Peyer's patch (tissue), 4 donors: ENCODE results near the gene KLF11. TPM values are rescaled to one million over a fixed set of nuclear protein-coding genes. Genes with fewer than 3 reads are reported as not detected.

Experiments
- DNase-seq, 3 donors: peaks; one replicate each; pipeline ENCODE4 v3.0.0-alpha.2; 2017 to 2019
- H3K27ac ChIP-seq, 4 donors: fragments of 200-600 bp; sonication (generic); one replicate each; pipeline ENCODE4 v1.5.1; 2016 to 2019
- H3K27me3 ChIP-seq, 2 donors: fragments of 200-600 bp; sonication (generic); one replicate each; pipeline ENCODE4 v1.5.1; 2019
- H3K36me3 ChIP-seq, 3 donors: fragments of 200-600 bp; sonication (generic); one replicate each; pipeline ENCODE4 v1.5.1; 2016 to 2019
- H3K4me1 ChIP-seq, 4 donors: fragments of 200-600 bp; sonication (generic); one replicate each; pipeline ENCODE4 v1.5.1; 2016 to 2019
- H3K4me3 ChIP-seq, 4 donors: fragments of 200-600 bp; sonication (generic); 1 replicate in 3 of 4; 2 replicates in 1 of 4; pipeline ENCODE4 v1.5.1; 2016 to 2019; ENCODE audit warnings: mild to moderate bottlenecking in 1 of 4
- H3K9me3 ChIP-seq, 4 donors: fragments of 200-600 bp; sonication (generic); one replicate each; pipeline ENCODE4 v1.5.1; 2016 to 2019; ENCODE audit warnings: mild to moderate bottlenecking in 1 of 4
- CTCF ChIP-seq, 6 experiments: fragments of 450-650 bp in 4 of 6; fragments of 200-600 bp in 2 of 6; sonication (generic) in 1 of 6; IDR thresholded peaks; one replicate each; pipeline ENCODE4 v1.5.1; 2017 to 2019; ENCODE audit warnings: antibody characterized with exemption in 6 of 6, mild to moderate bottlenecking in 3 of 6, moderate library complexity in 1 of 6
- POLR2A ChIP-seq, 2 donors: fragments of 450-650 bp; IDR thresholded peaks; one replicate each; pipeline ENCODE4 v1.5.1; 2017; ENCODE audit warnings: antibody characterized with exemption in 2 of 2, mild to moderate bottlenecking in 2 of 2, moderate library complexity in 2 of 2
- total RNA-seq, 4 donors: library from RNA; depleted of rRNA; stranded (reverse); fragments of >200 nt; gene quantifications; one replicate each; pipeline ENCODE4 v1.1.0, GENCODE V29; 2016

KLF11 gene
- total RNA-seq, 4 donors from 2014 or later: 4.0 to 17.3 (median 11.5) TPM

GRCh38 chr2:10006236-10007161 lies 36.9 kb upstream of the KLF11 start:
- Histone ChIP-seq H3K36me3 (no peaks in the 10 kb centered on the region), H3K27ac (peak overlapping the region in 1 of 4 donors; percentile 11), H3K4me3 (no peak overlapping the region), H3K9me3 (no peaks in the 10 kb centered on the region), H3K4me1 (peaks cover 0 to 17% (median 0%) of the 10 kb centered on the region in 4 donors), H3K27me3 (no peaks in the 10 kb centered on the region)
- DNase-seq: peak in 2 of 3 donors; percentile 44 to 50
- TF ChIP-seq POLR2A (IDR thresholded peaks at IDR 0.05): no peak
- no peak for TF ChIP-seq CTCF (IDR thresholded peaks at IDR 0.05)

GRCh38 chr2:10007435-10007834 lies 35.9 kb upstream of the KLF11 start:
- H3K27me3 ChIP-seq: no peaks in the 10 kb centered on the region
- H3K4me1 ChIP-seq: peaks cover 0 to 17% (median 0%) of the 10 kb centered on the region in 4 donors
- no peak for TF ChIP-seq CTCF (IDR thresholded peaks at IDR 0.05)
- no peak for TF ChIP-seq POLR2A (IDR thresholded peaks at IDR 0.05)
- H3K27ac ChIP-seq: peak overlapping the region in 1 of 4 donors; percentile 11
- no peak overlapping the region for H3K4me3 ChIP-seq
- DNase-seq: peak in 2 of 3 donors; percentile 36 to 37
- H3K9me3 ChIP-seq: no peaks in the 10 kb centered on the region
- no peaks in the 10 kb centered on the region for H3K36me3 ChIP-seq

GRCh38 chr2:10007921-10008808 lies 35.2 kb upstream of the KLF11 start:
- Histone ChIP-seq H3K4me1 (peaks cover 0 to 17% (median 0%) of the 10 kb centered on the region in 4 donors), H3K36me3 (no peaks in the 10 kb centered on the region), H3K4me3 (no peak overlapping the region), H3K9me3 (no peaks in the 10 kb centered on the region), H3K27me3 (no peaks in the 10 kb centered on the region), H3K27ac (peak overlapping the region in 2 of 4 donors; percentile 42 to 60)
- DNase-seq: peak in 2 of 3 donors; percentile 40 to 47
- peak in 1 of 6 experiments; percentile 5 for TF ChIP-seq CTCF (IDR thresholded peaks at IDR 0.05)
- no peak for TF ChIP-seq POLR2A (IDR thresholded peaks at IDR 0.05)

GRCh38 chr2:10008809-10009176 lies 34.6 kb upstream of the KLF11 start:
- Histone ChIP-seq H3K9me3 (no peaks in the 10 kb centered on the region), H3K4me3 (no peak overlapping the region), H3K4me1 (peaks cover 0 to 17% (median 0%) of the 10 kb centered on the region in 4 donors), H3K27me3 (no peaks in the 10 kb centered on the region), H3K27ac (peak overlapping the region in 2 of 4 donors; percentile 42 to 60), H3K36me3 (no peaks in the 10 kb centered on the region)
- DNase-seq: peak in 2 of 3 donors; percentile 32 to 34
- TF ChIP-seq CTCF (IDR thresholded peaks at IDR 0.05): no peak
- TF ChIP-seq POLR2A (IDR thresholded peaks at IDR 0.05): no peak

GRCh38 chr2:10009271-10009810 lies 34.0 kb upstream of the KLF11 start:
- H3K9me3 ChIP-seq: no peaks in the 10 kb centered on the region
- no peaks in the 10 kb centered on the region for H3K36me3 ChIP-seq
- peak overlapping the region in 3 of 4 donors; percentile 3 to 60 (median 42) for H3K27ac ChIP-seq
- H3K4me1 ChIP-seq: peaks cover 0 to 17% (median 0%) of the 10 kb centered on the region in 4 donors
- TF ChIP-seq POLR2A (IDR thresholded peaks at IDR 0.05) (no peak), CTCF (IDR thresholded peaks at IDR 0.05) (no peak)
- DNase-seq: peak in 2 of 3 donors; percentile 20 to 27
- no peak overlapping the region for H3K4me3 ChIP-seq
- no peaks in the 10 kb centered on the region for H3K27me3 ChIP-seq
